Osteoblast (primary cell): ENCODE data around the gene SCLY. TPM values are rescaled to one million over a fixed set of nuclear protein-coding genes. Genes with fewer than 3 reads are reported as not detected.

ENCODE experiments used
- DNase-seq: peaks from one replicate; pipeline ENCODE4 v3.0.0; 2011; ENCODE audit warnings: low spot score, mixed read lengths; ENCODE audit not compliant: insufficient read length; ENCODE audit errors: missing footprints
- H2AFZ ChIP-seq: 2 replicates; pipeline ENCODE4 v1.6.0; 2011; ENCODE audit warnings: mild to moderate bottlenecking, low read length
- H3K27ac ChIP-seq: 2 replicates; pipeline ENCODE4 v1.5.1; 2011; ENCODE audit warnings: mild to moderate bottlenecking, low read depth, low read length, moderate library complexity
- H3K27me3 ChIP-seq: 2 replicates; pipeline ENCODE4 v1.6.0; 2012; ENCODE audit warnings: mild to moderate bottlenecking, control low read depth, inconsistent platforms, low read length, moderate library complexity; ENCODE audit not compliant: insufficient read depth
- H3K36me3 ChIP-seq: 2 replicates; pipeline ENCODE4 v1.5.1; 2011; ENCODE audit warnings: mild to moderate bottlenecking, low read length, control low read depth, moderate library complexity; ENCODE audit not compliant: insufficient read depth
- H3K4me1 ChIP-seq: 2 replicates; pipeline ENCODE4 v1.5.1; 2011; ENCODE audit warnings: mild to moderate bottlenecking, low read length, control low read depth, moderate library complexity; ENCODE audit not compliant: insufficient read depth
- H3K4me2 ChIP-seq: 2 replicates; pipeline ENCODE4 v1.6.0; 2011; ENCODE audit warnings: mild to moderate bottlenecking, low read length; ENCODE audit not compliant: insufficient read depth
- H3K4me3 ChIP-seq: fragments of 200-600 bp; sonication (generic); 3 replicates; pipeline ENCODE4 v1.5.1; 2012; ENCODE audit warnings: mild to moderate bottlenecking, low read length, inconsistent platforms; ENCODE audit not compliant: insufficient read depth
- H3K79me2 ChIP-seq: 2 replicates; pipeline ENCODE4 v1.6.0; 2012; ENCODE audit warnings: mild to moderate bottlenecking, low read length, control low read depth, inconsistent platforms; ENCODE audit not compliant: insufficient read depth
- H3K9me3 ChIP-seq: 2 replicates; pipeline ENCODE4 v1.5.1; 2011; ENCODE audit warnings: low read depth, low read length, control low read depth
- H4K20me1 ChIP-seq: 2 replicates; pipeline ENCODE4 v1.6.0; 2012; ENCODE audit warnings: mild to moderate bottlenecking, low read length, control low read depth; ENCODE audit not compliant: insufficient read depth
- CTCF ChIP-seq: IDR thresholded peaks from 2 replicates; pipeline ENCODE4 v1.5.1; 2011; ENCODE audit warnings: mild to moderate bottlenecking, low read depth, low read length, moderate library complexity; ENCODE audit errors: extremely low read depth
- total RNA-seq: library from RNA; depleted of rRNA; stranded (reverse); fragments of >200 nt; gene quantifications from 2 replicates; pipeline ENCODE4 v1.2.3, GENCODE V29; 2012

SCLY gene
- total RNA-seq, 1 donor: 11.6 TPM

- Histone ChIP-seq H3K9me3 (no peaks in the 10 kb centered on the region), H3K27me3 (no peaks in the 10 kb centered on the region), H3K4me3 (no peak overlapping the region), H4K20me1 (no peaks in the 10 kb centered on the region), H3K27ac (no peak overlapping the region), H3K4me1 (no peaks in the 10 kb centered on the region), H2AFZ (no peak overlapping the region), H3K4me2 (no peak overlapping the region), H3K36me3 (no peaks in the 10 kb centered on the region), H3K79me2 (no peaks in the 10 kb centered on the region)
- peak; percentile 77 for DNase-seq
- TF ChIP-seq CTCF: no peak
These were observed 42.8 kb downstream of the SCLY start for GRCh38 chr2:238103465-238104225.

GRCh38 chr2:238104226-238104690 lies 43.5 kb downstream of the SCLY start:
- TF ChIP-seq CTCF: no peak
- Histone ChIP-seq H3K79me2 (no peaks in the 10 kb centered on the region), H3K4me3 (no peak overlapping the region), H3K9me3 (no peaks in the 10 kb centered on the region), H3K4me2 (no peak overlapping the region), H2AFZ (no peak overlapping the region), H3K36me3 (no peaks in the 10 kb centered on the region), H4K20me1 (no peaks in the 10 kb centered on the region), H3K27me3 (no peaks in the 10 kb centered on the region), H3K27ac (no peak overlapping the region), H3K4me1 (no peaks in the 10 kb centered on the region)
- DNase-seq: peak; percentile 73

- H3K4me2 ChIP-seq: no peak overlapping the region
- no peak overlapping the region for H3K27ac ChIP-seq
- no peaks in the 10 kb centered on the region for H3K36me3 ChIP-seq
- H3K9me3 ChIP-seq: no peaks in the 10 kb centered on the region
- TF ChIP-seq CTCF: no peak
- H3K27me3 ChIP-seq: no peaks in the 10 kb centered on the region
- H3K4me1 ChIP-seq: no peaks in the 10 kb centered on the region
- no peak overlapping the region for H2AFZ ChIP-seq
- no peaks in the 10 kb centered on the region for H4K20me1 ChIP-seq
- DNase-seq: peak; percentile 76
- H3K79me2 ChIP-seq: no peaks in the 10 kb centered on the region
- no peak overlapping the region for H3K4me3 ChIP-seq
These were observed 44.0 kb downstream of the SCLY start for GRCh38 chr2:238104691-238105371.
